Activated naive CD4-positive, alpha-beta T cell treated with anti-CD3 and anti-CD28 coated beads for 36 hours (primary cell): ENCODE measurements around the gene GREB1L. TPM values are rescaled to one million over a fixed set of nuclear protein-coding genes. Genes with fewer than 3 reads are reported as not detected.

Experiments used
- CTCF ChIA-PET: fragments of 350-600 bp; sonication (Branson Sonifier 250); formaldehyde crosslinking; loops from one replicate; lab custom pipeline; 2021; ENCODE audit warnings: antibody characterized with exemption; lab: Charles Lee
- DNase-seq: peaks from one replicate; pipeline ENCODE4 v3.0.0-alpha.2; 2020
- H3K27ac Mint-ChIP-seq: one replicate; pipeline ENCODE4 v1.8.0; 2021; ENCODE audit warnings: mild to moderate bottlenecking, mixed read lengths
- H3K27me3 Mint-ChIP-seq: one replicate; pipeline ENCODE4 v1.8.0; 2021; ENCODE audit warnings: low read depth, mixed read lengths
- H3K36me3 Mint-ChIP-seq: one replicate; pipeline ENCODE4 v1.8.0; 2021; ENCODE audit warnings: low read depth, mixed read lengths
- H3K4me1 Mint-ChIP-seq: one replicate; pipeline ENCODE4 v1.8.0; 2021; ENCODE audit warnings: low read depth, mixed read lengths
- H3K4me3 Mint-ChIP-seq: one replicate; pipeline ENCODE4 v1.8.0; 2021; ENCODE audit warnings: mild to moderate bottlenecking, moderate library complexity, mixed read lengths
- H3K9me3 Mint-ChIP-seq: one replicate; pipeline ENCODE4 v1.8.0; 2021; ENCODE audit warnings: mixed read lengths
- intact Hi-C: fragments of 100-400 bp; cut with micrococcal nuclease; formaldehyde crosslinking; loops from one replicate; pipeline ENCODE4 v1.15.1; 2023
- total RNA-seq, 2 experiments: library from RNA; stranded (reverse); gene quantifications; one replicate each; pipeline ENCODE4 v1.2.3, GENCODE V29; 2021

GREB1L gene
- total RNA-seq, 2 experiments from 2014 or later = not detected

GRCh38 chr18:21389903-21390302 lies 147.9 kb downstream of the GREB1L start:
- Mint-ChIP-seq H3K27ac (no peak overlapping the region), H3K27me3 (peaks cover 5% of the 10 kb centered on the region), H3K36me3 (no peaks in the 10 kb centered on the region), H3K4me3 (no peak overlapping the region), H3K9me3 (no peaks in the 10 kb centered on the region), H3K4me1 (no peaks in the 10 kb centered on the region)
- no peak for DNase-seq
- CTCF ChIA-PET = interaction anchor here (0.7 kb wide), 1 partner anchor 43 kb away, joined by 4 read pairs; no protein-coding TSS in a partner anchor
- intact Hi-C loops = no loop called here

- Mint-ChIP-seq H3K27ac (no peak overlapping the region), H3K27me3 (peaks cover 5% of the 10 kb centered on the region), H3K9me3 (no peaks in the 10 kb centered on the region), H3K36me3 (no peaks in the 10 kb centered on the region), H3K4me1 (no peaks in the 10 kb centered on the region), H3K4me3 (no peak overlapping the region)
- no peak for DNase-seq
- CTCF ChIA-PET = interaction anchor here (0.7 to 0.8 kb wide), 2 partner anchors 16 to 642 kb away, joined by 3 read pairs; no protein-coding TSS in a partner anchor
- intact Hi-C loops = no loop called here
Observed at GRCh38 chr18:21391074-21391673, 149.1 kb downstream of the GREB1L start.

- DNase-seq = no peak
- intact Hi-C loops = no loop called here
- Mint-ChIP-seq H3K9me3 (no peaks in the 10 kb centered on the region), H3K27me3 (peaks cover 5% of the 10 kb centered on the region), H3K4me1 (no peaks in the 10 kb centered on the region), H3K36me3 (no peaks in the 10 kb centered on the region), H3K27ac (no peak overlapping the region), H3K4me3 (no peak overlapping the region)
- CTCF ChIA-PET = no interaction called here
Observed at GRCh38 chr18:21393986-21394385, 152.0 kb downstream of the GREB1L start.

GRCh38 chr18:21398121-21398520 lies 156.1 kb downstream of the GREB1L start:
- intact Hi-C loops = no loop called here
- CTCF ChIA-PET = no interaction called here
- Mint-ChIP-seq H3K4me1 (no peaks in the 10 kb centered on the region), H3K27me3 (peaks cover 7% of the 10 kb centered on the region), H3K36me3 (no peaks in the 10 kb centered on the region), H3K27ac (no peak overlapping the region), H3K4me3 (no peak overlapping the region), H3K9me3 (no peaks in the 10 kb centered on the region)
- DNase-seq = no peak

- intact Hi-C loops = no loop called here
- DNase-seq = no peak
- H3K36me3 Mint-ChIP-seq = no peaks in the 10 kb centered on the region
- H3K27me3 Mint-ChIP-seq = peaks cover 7% of the 10 kb centered on the region
- no peaks in the 10 kb centered on the region for H3K4me1 Mint-ChIP-seq
- no peak overlapping the region for H3K4me3 Mint-ChIP-seq
- H3K9me3 Mint-ChIP-seq = no peaks in the 10 kb centered on the region
- H3K27ac Mint-ChIP-seq = no peak overlapping the region
- CTCF ChIA-PET = no interaction called here
Observed at GRCh38 chr18:21402272-21402671, 160.2 kb downstream of the GREB1L start.

GRCh38 chr18:21404426-21404825 lies 162.4 kb downstream of the GREB1L start:
- no peaks in the 10 kb centered on the region for H3K9me3 Mint-ChIP-seq

GRCh38 chr18:21406116-21406515 lies 164.1 kb downstream of the GREB1L start:
- Mint-ChIP-seq H3K36me3 (no peaks in the 10 kb centered on the region), H3K9me3 (no peaks in the 10 kb centered on the region), H3K27me3 (peaks cover 5% of the 10 kb centered on the region), H3K4me1 (no peaks in the 10 kb centered on the region), H3K27ac (no peak overlapping the region), H3K4me3 (no peak overlapping the region)
- intact Hi-C loops = no loop called here
- DNase-seq = no peak
- CTCF ChIA-PET = no interaction called here

More at GRCh38 chr18:21404426-21404825, 162.4 kb downstream of the GREB1L start:
- Mint-ChIP-seq H3K4me3 (no peak overlapping the region), H3K4me1 (no peaks in the 10 kb centered on the region), H3K27me3 (peaks cover 7% of the 10 kb centered on the region), H3K27ac (no peak overlapping the region), H3K36me3 (no peaks in the 10 kb centered on the region)
- CTCF ChIA-PET = no interaction called here
- no peak for DNase-seq
- intact Hi-C loops = no loop called here

GRCh38 chr18:21408681-21409080 lies 166.6 kb downstream of the GREB1L start:
- Mint-ChIP-seq H3K4me3 (no peak overlapping the region), H3K9me3 (no peaks in the 10 kb centered on the region), H3K27me3 (peaks cover 3% of the 10 kb centered on the region), H3K27ac (no peak overlapping the region), H3K4me1 (no peaks in the 10 kb centered on the region), H3K36me3 (no peaks in the 10 kb centered on the region)
- intact Hi-C loops = no loop called here
- CTCF ChIA-PET = no interaction called here
- DNase-seq = no peak

GRCh38 chr18:21433436-21433835 lies 191.4 kb downstream of the GREB1L start:
- CTCF ChIA-PET = no interaction called here

GRCh38 chr18:21439431-21439846 lies 197.4 kb downstream of the GREB1L start:
- H3K36me3 Mint-ChIP-seq = no peaks in the 10 kb centered on the region
- no peak overlapping the region for H3K4me3 Mint-ChIP-seq
- H3K27ac Mint-ChIP-seq = no peak overlapping the region
- peaks cover 18% of the 10 kb centered on the region for H3K27me3 Mint-ChIP-seq
- DNase-seq = no peak
- H3K9me3 Mint-ChIP-seq = no peaks in the 10 kb centered on the region
- no peaks in the 10 kb centered on the region for H3K4me1 Mint-ChIP-seq
- intact Hi-C loops = no loop called here
- CTCF ChIA-PET = no interaction called here

More at GRCh38 chr18:21433436-21433835, 191.4 kb downstream of the GREB1L start:
- H3K4me3 Mint-ChIP-seq = no peak overlapping the region
- no peaks in the 10 kb centered on the region for H3K4me1 Mint-ChIP-seq
- no peaks in the 10 kb centered on the region for H3K36me3 Mint-ChIP-seq
- H3K27ac Mint-ChIP-seq = no peak overlapping the region
- peaks cover 2% of the 10 kb centered on the region for H3K9me3 Mint-ChIP-seq
- intact Hi-C loops = no loop called here
- DNase-seq = no peak
- H3K27me3 Mint-ChIP-seq = peaks cover 8% of the 10 kb centered on the region

- CTCF ChIA-PET = interaction anchor here (1.3 kb wide), 1 partner anchor 246 kb away, joined by 3 read pairs; no protein-coding TSS in a partner anchor
Observed at GRCh38 chr18:21441670-21442069, 199.6 kb downstream of the GREB1L start.

GRCh38 chr18:21443776-21444464 lies 201.9 kb downstream of the GREB1L start:
- Mint-ChIP-seq H3K4me1 (no peaks in the 10 kb centered on the region), H3K9me3 (no peaks in the 10 kb centered on the region), H3K4me3 (no peak overlapping the region), H3K27me3 (peaks cover 12% of the 10 kb centered on the region), H3K27ac (no peak overlapping the region), H3K36me3 (no peaks in the 10 kb centered on the region)
- CTCF ChIA-PET = interaction anchor here (0.6 to 1.2 kb wide), 3 partner anchors 15 to 316 kb away, joined by 3 read pairs; no protein-coding TSS in a partner anchor
- intact Hi-C loops = loop anchor here (1.0 kb wide), 1 partner anchor 249 kb away; no protein-coding TSS in a partner anchor
- no peak for DNase-seq

More at GRCh38 chr18:21441670-21442069, 199.6 kb downstream of the GREB1L start:
- Mint-ChIP-seq H3K4me3 (no peak overlapping the region), H3K36me3 (no peaks in the 10 kb centered on the region), H3K4me1 (no peaks in the 10 kb centered on the region), H3K27me3 (peaks cover 13% of the 10 kb centered on the region), H3K9me3 (no peaks in the 10 kb centered on the region), H3K27ac (no peak overlapping the region)
- no peak for DNase-seq
- intact Hi-C loops = no loop called here
